Liver (tissue), 9 donors: ENCODE measurements around the gene ZNF138. TPM values are rescaled to one million over a fixed set of nuclear protein-coding genes. Genes with fewer than 3 reads are reported as not detected.
"Not testable (repeated sequence)": the region's sequence is repeated elsewhere in the genome, so short reads cannot be mapped to it uniquely, and the experiment has no call there.

Experiments
- DNase-seq: peaks from one replicate; pipeline ENCODE4 v3.0.0-alpha.2; 2017; ENCODE audit warnings: low spot score
- H3K27ac ChIP-seq, 2 donors: one replicate each; pipeline ENCODE4 v1.7.0; 2013; ENCODE audit warnings: inconsistent platforms in 2 of 2, low read length in 2 of 2, control low read depth in 1 of 2, low read depth in 1 of 2, mild to moderate bottlenecking in 1 of 2
- H3K27me3 ChIP-seq, 4 donors: one replicate each; pipeline versions ENCODE4 v1.6.1 to v1.7.0; 2013; ENCODE audit warnings: low read length in 3 of 4, inconsistent platforms in 1 of 4, mild to moderate bottlenecking in 1 of 4, moderate library complexity in 1 of 4; ENCODE audit not compliant: control insufficient read depth in 4 of 4, insufficient read depth in 4 of 4
- H3K36me3 ChIP-seq, 4 donors: one replicate each; pipeline versions ENCODE4 v1.6.1 to v1.7.0; 2013; ENCODE audit warnings: low read length in 3 of 4, mild to moderate bottlenecking in 3 of 4, low read depth in 1 of 4, moderate library complexity in 1 of 4; ENCODE audit not compliant: control insufficient read depth in 4 of 4, insufficient read depth in 3 of 4
- H3K4me1 ChIP-seq, 4 donors: one replicate each; pipeline versions ENCODE4 v1.6.1 to v1.7.0; 2013; ENCODE audit warnings: low read length in 3 of 4, mild to moderate bottlenecking in 3 of 4, moderate library complexity in 1 of 4; ENCODE audit not compliant: control insufficient read depth in 4 of 4, insufficient read depth in 4 of 4
- H3K4me3 ChIP-seq, 3 donors: one replicate each; pipeline versions ENCODE4 v1.6.1 to v1.7.0; 2013; ENCODE audit warnings: low read length in 3 of 3, control low read depth in 1 of 3, low read depth in 1 of 3, mild to moderate bottlenecking in 1 of 3
- H3K9ac ChIP-seq, 2 donors: one replicate each; pipeline ENCODE4 v1.7.0; 2013; ENCODE audit warnings: low read length in 2 of 2, mild to moderate bottlenecking in 2 of 2, moderate library complexity in 2 of 2, control low read depth in 1 of 2, low read depth in 1 of 2
- H3K9me3 ChIP-seq, 4 donors: one replicate each; pipeline versions ENCODE4 v1.6.1 to v1.7.0; 2013; ENCODE audit warnings: low read length in 3 of 4; ENCODE audit not compliant: control insufficient read depth in 4 of 4
- ATF3 ChIP-seq: IDR thresholded peaks from 2 replicates; pipeline ENCODE4 v1.6.1; 2016; ENCODE audit warnings: antibody characterized with exemption
- CTCF ChIP-seq: fragments of 150-350 bp; IDR thresholded peaks from 2 replicates; pipeline ENCODE4 v1.5.1; 2017; ENCODE audit warnings: improper control_type of control experiment, low read depth, low read length; ENCODE audit not compliant: missing input control
- FOXA1 ChIP-seq: IDR thresholded peaks from 2 replicates; pipeline ENCODE4 v1.6.1; 2016; ENCODE audit warnings: antibody characterized with exemption
- FOXA2 ChIP-seq: IDR thresholded peaks from 2 replicates; pipeline ENCODE4 v1.6.1; 2016; ENCODE audit warnings: antibody characterized with exemption
- GABPA ChIP-seq, 2 donors: IDR thresholded peaks in 1 of 2; conservative IDR thresholded peaks in 1 of 2; 2 replicates each; pipeline ENCODE4 v1.6.1; 2016; ENCODE audit warnings: antibody characterized with exemption in 2 of 2, mild to moderate bottlenecking in 1 of 2, moderate library complexity in 1 of 2
- HNF4A ChIP-seq, 2 donors: conservative IDR thresholded peaks; 2 replicates each; pipeline ENCODE4 v1.6.1; 2016; ENCODE audit warnings: antibody characterized with exemption in 2 of 2, mild to moderate bottlenecking in 2 of 2
- HNF4G ChIP-seq: IDR thresholded peaks from 2 replicates; pipeline ENCODE4 v1.6.1; 2016; ENCODE audit warnings: antibody characterized with exemption
- JUND ChIP-seq, 2 donors: IDR thresholded peaks; 2 replicates each; pipeline ENCODE4 v1.6.1; 2016; ENCODE audit warnings: antibody characterized with exemption in 2 of 2
- MAX ChIP-seq: IDR thresholded peaks from 2 replicates; pipeline ENCODE4 v1.6.1; 2016; ENCODE audit warnings: antibody characterized with exemption
- RAD21 ChIP-seq, 2 donors: IDR thresholded peaks; 2 replicates each; pipeline ENCODE4 v1.6.1; 2016; ENCODE audit warnings: antibody characterized with exemption in 2 of 2, mild to moderate bottlenecking in 2 of 2
- RXRA ChIP-seq, 2 donors: IDR thresholded peaks; 2 replicates each; pipeline ENCODE4 v1.6.1; 2017 to 2018; ENCODE audit warnings: antibody characterized with exemption in 2 of 2, mild to moderate bottlenecking in 1 of 2
- SP1 ChIP-seq: IDR thresholded peaks from 2 replicates; pipeline ENCODE4 v1.6.1; 2018; ENCODE audit warnings: antibody characterized with exemption, mild to moderate bottlenecking
- TAF1 ChIP-seq: conservative IDR thresholded peaks from 2 replicates; pipeline ENCODE4 v1.6.1; 2016; ENCODE audit warnings: antibody characterized with exemption, mild to moderate bottlenecking
- YY1 ChIP-seq: IDR thresholded peaks from 2 replicates; pipeline ENCODE4 v1.6.1; 2016; ENCODE audit warnings: antibody characterized with exemption, mild to moderate bottlenecking
- WGBS: extraction: QIAGEN DNeasy Blood & Tissue Kit; methylation state at CpG from one replicate; pipeline ENCODE4 v1.1.7; 2013; 5-methylcytosine and 5-hydroxymethylcytosine counted together
- polyA plus RNA-seq, 2 donors: library from polyadenylated mRNA; stranded (reverse) in 1 of 2; unstranded in 1 of 2; fragments of 200-250 nt in 1 of 2; fragments of >200 nt in 1 of 2; fragmentation: Nextera tagmentation in 1 of 2; extraction: Ambion mirVana in 1 of 2; gene quantifications; one replicate each; pipeline versions ENCODE4 v1.2.1 to v1.2.3, GENCODE V29; 2013 to 2015
- total RNA-seq, 2 donors: library from RNA; depleted of rRNA; stranded (reverse); fragments of >200 nt; gene quantifications; one replicate each; pipeline ENCODE4 v1.2.3, GENCODE V29; 2014
- TF ChIP-seq, protein P1 (sequence below): IDR thresholded peaks from 2 replicates; pipeline ENCODE4 v1.6.1; 2016; ENCODE audit warnings: antibody characterized with exemption, mild to moderate bottlenecking
- TF ChIP-seq, protein P2 (sequence below): IDR thresholded peaks from 2 replicates; pipeline ENCODE4 v1.6.1; 2016; ENCODE audit warnings: antibody characterized with exemption
- donor health status: healthy.
- donor health status: healthy.
- donor health status: healthy.
- donor health status: healthy.
- donor health status: healthy.

ZNF138 gene
- total and polyA plus RNA-seq, 4 donors = 1.4 to 4.5 (median 3.7) TPM

DNA sequence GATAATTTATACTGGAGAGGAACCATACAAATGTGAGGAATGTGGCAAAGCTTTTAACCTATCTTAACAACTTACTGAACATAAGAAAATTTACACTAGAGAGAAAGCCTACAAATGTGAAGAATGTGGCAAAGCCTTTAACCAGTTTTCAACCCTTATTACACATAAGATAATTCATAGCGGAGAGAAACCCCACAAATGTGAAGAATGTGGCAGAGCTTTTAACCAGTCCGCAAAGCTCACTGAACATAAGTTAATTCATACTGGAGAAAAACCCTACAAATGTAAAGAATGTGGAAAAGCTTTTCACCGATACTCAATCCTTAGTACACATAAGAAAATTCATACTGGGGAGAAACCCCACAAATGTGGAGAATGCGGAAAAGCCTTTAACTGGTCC is 37.9 kb downstream of the ZNF138 start:
- Histone ChIP-seq H3K9ac (no peak overlapping the region), H3K4me3 (no peak overlapping the region), H3K9me3 (peaks cover 0 to 2% (median 0%) of the 10 kb centered on the region in 4 donors), H3K27me3 (no peaks in the 10 kb centered on the region), H3K36me3 (peaks cover 0 to 3% (median 0%) of the 10 kb centered on the region in 4 donors), H3K4me1 (no peaks in the 10 kb centered on the region), H3K27ac (no peak overlapping the region)
- DNase-seq = no peak
- 85% methylated on average over 4 of the region's 4 CpGs for WGBS
- TF ChIP-seq HNF4A (conservative IDR thresholded peaks at IDR 0.05) (no peak), CTCF (no peak), RAD21 (IDR thresholded peaks at IDR 0.05) (no peak), JUND (IDR thresholded peaks at IDR 0.05) (no peak), TAF1 (no peak), FOXA2 (no peak)

GRCh38 chr7:64834989-64835388 is 40.8 kb downstream of the ZNF138 start:
- Histone ChIP-seq H3K27ac (no peak overlapping the region), H3K4me3 (no peak overlapping the region), H3K9ac (no peak overlapping the region), H3K27me3 (no peaks in the 10 kb centered on the region), H3K9me3 (peaks cover 0 to 4% (median 0%) of the 10 kb centered on the region in 4 donors), H3K4me1 (no peaks in the 10 kb centered on the region), H3K36me3 (peaks cover 0 to 3% (median 0%) of the 10 kb centered on the region in 4 donors)
- TF ChIP-seq RXRA (IDR thresholded peaks at IDR 0.05) (no peak), GABPA (IDR thresholded peaks at IDR 0.05 in 1 of 2, conservative IDR thresholded peaks at IDR 0.05 in 1 of 2) (no peak), HNF4A (conservative IDR thresholded peaks at IDR 0.05) (no peak), SP1 (no peak), ATF3 (no peak), HNF4G (no peak), FOXA2 (no peak), RAD21 (IDR thresholded peaks at IDR 0.05) (no peak), JUND (IDR thresholded peaks at IDR 0.05) (no peak), FOXA1 (no peak), MAX (no peak), YY1 (no peak)
- TF ChIP-seq, protein P1, sequence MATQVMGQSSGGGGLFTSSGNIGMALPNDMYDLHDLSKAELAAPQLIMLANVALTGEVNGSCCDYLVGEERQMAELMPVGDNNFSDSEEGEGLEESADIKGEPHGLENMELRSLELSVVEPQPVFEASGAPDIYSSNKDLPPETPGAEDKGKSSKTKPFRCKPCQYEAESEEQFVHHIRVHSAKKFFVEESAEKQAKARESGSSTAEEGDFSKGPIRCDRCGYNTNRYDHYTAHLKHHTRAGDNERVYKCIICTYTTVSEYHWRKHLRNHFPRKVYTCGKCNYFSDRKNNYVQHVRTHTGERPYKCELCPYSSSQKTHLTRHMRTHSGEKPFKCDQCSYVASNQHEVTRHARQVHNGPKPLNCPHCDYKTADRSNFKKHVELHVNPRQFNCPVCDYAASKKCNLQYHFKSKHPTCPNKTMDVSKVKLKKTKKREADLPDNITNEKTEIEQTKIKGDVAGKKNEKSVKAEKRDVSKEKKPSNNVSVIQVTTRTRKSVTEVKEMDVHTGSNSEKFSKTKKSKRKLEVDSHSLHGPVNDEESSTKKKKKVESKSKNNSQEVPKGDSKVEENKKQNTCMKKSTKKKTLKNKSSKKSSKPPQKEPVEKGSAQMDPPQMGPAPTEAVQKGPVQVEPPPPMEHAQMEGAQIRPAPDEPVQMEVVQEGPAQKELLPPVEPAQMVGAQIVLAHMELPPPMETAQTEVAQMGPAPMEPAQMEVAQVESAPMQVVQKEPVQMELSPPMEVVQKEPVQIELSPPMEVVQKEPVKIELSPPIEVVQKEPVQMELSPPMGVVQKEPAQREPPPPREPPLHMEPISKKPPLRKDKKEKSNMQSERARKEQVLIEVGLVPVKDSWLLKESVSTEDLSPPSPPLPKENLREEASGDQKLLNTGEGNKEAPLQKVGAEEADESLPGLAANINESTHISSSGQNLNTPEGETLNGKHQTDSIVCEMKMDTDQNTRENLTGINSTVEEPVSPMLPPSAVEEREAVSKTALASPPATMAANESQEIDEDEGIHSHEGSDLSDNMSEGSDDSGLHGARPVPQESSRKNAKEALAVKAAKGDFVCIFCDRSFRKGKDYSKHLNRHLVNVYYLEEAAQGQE = no peak
- TF ChIP-seq, protein P2, sequence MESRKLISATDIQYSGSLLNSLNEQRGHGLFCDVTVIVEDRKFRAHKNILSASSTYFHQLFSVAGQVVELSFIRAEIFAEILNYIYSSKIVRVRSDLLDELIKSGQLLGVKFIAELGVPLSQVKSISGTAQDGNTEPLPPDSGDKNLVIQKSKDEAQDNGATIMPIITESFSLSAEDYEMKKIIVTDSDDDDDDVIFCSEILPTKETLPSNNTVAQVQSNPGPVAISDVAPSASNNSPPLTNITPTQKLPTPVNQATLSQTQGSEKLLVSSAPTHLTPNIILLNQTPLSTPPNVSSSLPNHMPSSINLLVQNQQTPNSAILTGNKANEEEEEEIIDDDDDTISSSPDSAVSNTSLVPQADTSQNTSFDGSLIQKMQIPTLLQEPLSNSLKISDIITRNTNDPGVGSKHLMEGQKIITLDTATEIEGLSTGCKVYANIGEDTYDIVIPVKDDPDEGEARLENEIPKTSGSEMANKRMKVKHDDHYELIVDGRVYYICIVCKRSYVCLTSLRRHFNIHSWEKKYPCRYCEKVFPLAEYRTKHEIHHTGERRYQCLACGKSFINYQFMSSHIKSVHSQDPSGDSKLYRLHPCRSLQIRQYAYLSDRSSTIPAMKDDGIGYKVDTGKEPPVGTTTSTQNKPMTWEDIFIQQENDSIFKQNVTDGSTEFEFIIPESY = no peak
- 90% methylated on average over 16 of the region's 16 CpGs for WGBS
- DNase-seq = no peak

DNA sequence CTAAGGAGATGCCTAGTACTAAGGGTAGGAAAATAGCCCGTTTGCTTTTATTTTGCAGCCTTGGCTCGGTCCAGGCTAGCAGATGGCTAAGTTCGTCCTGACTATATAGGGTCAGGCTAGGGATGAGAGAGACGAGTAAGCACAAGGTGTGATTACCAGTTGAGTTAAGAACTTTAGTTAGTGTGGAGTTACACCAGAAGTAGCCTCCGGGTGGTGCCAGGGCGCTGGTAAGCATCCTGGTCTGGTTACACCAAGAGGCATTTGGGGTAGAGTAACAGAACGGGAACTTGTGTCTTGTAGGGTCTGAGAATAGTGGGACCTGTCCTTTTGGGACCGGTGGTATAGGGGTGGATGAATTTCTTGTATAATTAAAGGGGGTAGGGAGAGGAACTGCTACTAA is 41.6 kb downstream of the ZNF138 start:
- not testable (repeated sequence) for H3K9me3 ChIP-seq, H3K4me3 ChIP-seq, H3K27me3 ChIP-seq, H3K4me1 ChIP-seq, H3K36me3 ChIP-seq, H3K27ac ChIP-seq, H3K9ac ChIP-seq, DNase-seq
- 85% methylated on average over 8 of the region's 8 CpGs for WGBS

DNA sequence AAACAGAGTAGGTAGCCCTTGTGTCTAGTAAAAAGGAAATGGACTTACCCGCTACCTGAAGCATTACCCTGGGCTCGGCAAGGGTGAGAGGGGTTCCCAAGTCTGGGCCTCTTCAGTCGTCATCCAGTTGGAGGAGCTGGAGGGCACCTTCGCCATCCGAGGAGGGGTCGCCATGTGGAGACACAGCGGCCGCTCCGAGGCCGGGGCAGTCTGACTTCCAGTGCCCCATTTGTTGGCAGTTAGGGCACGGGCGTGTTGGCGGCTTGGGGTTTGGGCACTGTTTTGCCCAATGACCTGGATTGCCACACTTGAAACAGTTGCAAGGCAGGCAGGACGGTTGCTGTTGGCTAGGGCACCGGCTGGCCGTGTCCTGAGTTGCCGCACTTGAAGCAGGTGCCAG is 43.8 kb downstream of the ZNF138 start:
- not testable (repeated sequence) for DNase-seq, H3K9me3 ChIP-seq, H3K9ac ChIP-seq, H3K4me1 ChIP-seq, H3K4me3 ChIP-seq, H3K36me3 ChIP-seq, H3K27ac ChIP-seq, H3K27me3 ChIP-seq
- WGBS = 92% methylated on average over 16 of the region's 17 CpGs
